Endothelial cell of umbilical vein (primary cell): ENCODE results near the gene SIX1.

Experiments
- POLR2A ChIP-seq: IDR thresholded peaks from 2 replicates; pipeline ENCODE4 v1.6.1; 2012; ENCODE audit warnings: low read depth, mild to moderate bottlenecking, control low read depth, low read length
- TF ChIP-seq, protein P1 (sequence below), 2 donors: IDR thresholded peaks; 1 replicate in 1 of 2; 2 replicates in 1 of 2; pipeline ENCODE4 v1.5.1; 2011; ENCODE audit warnings: low read length in 2 of 2, mild to moderate bottlenecking in 2 of 2, moderate library complexity in 2 of 2, control low read depth in 1 of 2, inconsistent platforms in 1 of 2, low read depth in 1 of 2; ENCODE audit not compliant: insufficient read depth in 1 of 2; ENCODE audit errors: extremely low read depth in 1 of 2

DNA sequence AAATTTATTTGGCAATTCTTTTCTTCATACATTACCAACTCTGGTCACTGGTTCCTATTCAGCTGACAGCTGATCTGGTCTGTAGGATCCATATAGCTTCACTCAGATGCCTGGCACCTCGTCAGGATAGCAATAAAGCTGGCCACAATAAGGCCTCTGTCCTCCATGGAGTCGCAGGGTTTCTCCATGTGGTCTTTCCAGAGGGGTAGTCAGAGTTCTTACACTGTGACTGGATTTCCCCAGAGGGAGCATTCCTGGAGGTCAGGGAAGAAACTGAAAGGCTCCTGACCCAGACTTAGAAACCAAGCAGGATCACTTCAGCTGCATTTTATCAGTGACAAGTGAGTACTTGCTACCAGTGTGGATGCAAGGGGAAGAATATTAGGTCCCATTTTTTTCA, 34.9 kb upstream of the SIX1 start:
- no peak for TF ChIP-seq POLR2A
- TF ChIP-seq, protein P1, sequence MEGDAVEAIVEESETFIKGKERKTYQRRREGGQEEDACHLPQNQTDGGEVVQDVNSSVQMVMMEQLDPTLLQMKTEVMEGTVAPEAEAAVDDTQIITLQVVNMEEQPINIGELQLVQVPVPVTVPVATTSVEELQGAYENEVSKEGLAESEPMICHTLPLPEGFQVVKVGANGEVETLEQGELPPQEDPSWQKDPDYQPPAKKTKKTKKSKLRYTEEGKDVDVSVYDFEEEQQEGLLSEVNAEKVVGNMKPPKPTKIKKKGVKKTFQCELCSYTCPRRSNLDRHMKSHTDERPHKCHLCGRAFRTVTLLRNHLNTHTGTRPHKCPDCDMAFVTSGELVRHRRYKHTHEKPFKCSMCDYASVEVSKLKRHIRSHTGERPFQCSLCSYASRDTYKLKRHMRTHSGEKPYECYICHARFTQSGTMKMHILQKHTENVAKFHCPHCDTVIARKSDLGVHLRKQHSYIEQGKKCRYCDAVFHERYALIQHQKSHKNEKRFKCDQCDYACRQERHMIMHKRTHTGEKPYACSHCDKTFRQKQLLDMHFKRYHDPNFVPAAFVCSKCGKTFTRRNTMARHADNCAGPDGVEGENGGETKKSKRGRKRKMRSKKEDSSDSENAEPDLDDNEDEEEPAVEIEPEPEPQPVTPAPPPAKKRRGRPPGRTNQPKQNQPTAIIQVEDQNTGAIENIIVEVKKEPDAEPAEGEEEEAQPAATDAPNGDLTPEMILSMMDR (IDR thresholded peaks at IDR 0.05; ENCODE audit: extremely low read depth in 1 of 2, insufficient read depth in 1 of 2, low read depth in 1 of 2, low read length in 2 of 2): no peak
